Progenitor cell of endocrine pancreas (in vitro differentiated cells): ENCODE results near the gene DNAJC22. TPM values are rescaled to one million over a fixed set of nuclear protein-coding genes. Genes with fewer than 3 reads are reported as not detected.

Experiments
- DNase-seq: peaks from one replicate; pipeline ENCODE4 v3.0.0; 2021; ENCODE audit warnings: low spot score; ENCODE audit not compliant: unreplicated experiment
- H3K27ac Mint-ChIP-seq: 2 replicates; pipeline ENCODE4 v1.8.0; 2021; ENCODE audit warnings: mild to moderate bottlenecking, moderate library complexity, mixed read lengths
- H3K27me3 Mint-ChIP-seq: 2 replicates; pipeline ENCODE4 v1.8.0; 2021; ENCODE audit warnings: mixed read lengths
- H3K36me3 Mint-ChIP-seq: 2 replicates; pipeline ENCODE4 v1.8.0; 2022; ENCODE audit warnings: mixed read lengths; ENCODE audit not compliant: insufficient read depth
- H3K4me1 Mint-ChIP-seq: 2 replicates; pipeline ENCODE4 v1.8.0; 2021; ENCODE audit warnings: low read depth, mixed read lengths
- H3K4me3 Mint-ChIP-seq: 2 replicates; pipeline ENCODE4 v1.8.0; 2021; ENCODE audit warnings: low read depth, mild to moderate bottlenecking, moderate library complexity, mixed read lengths
- H3K9me3 Mint-ChIP-seq: 2 replicates; pipeline ENCODE4 v1.8.0; 2021; ENCODE audit warnings: low read depth, mixed read lengths
- CTCF ChIP-seq: fragments of 200-600 bp; sonication (generic); IDR thresholded peaks from one replicate; pipeline ENCODE4 v1.5.0; 2021; ENCODE audit warnings: antibody characterized with exemption, mild to moderate bottlenecking; ENCODE audit not compliant: unreplicated experiment
- total RNA-seq: library from RNA; stranded (reverse); gene quantifications from 2 replicates; pipeline ENCODE4 v1.2.1, GENCODE V29; 2021

Gene DNAJC22
- total RNA-seq, 1 donor from 2014 or later: 38.7 TPM

GRCh38 chr12:49335955-49336644, 10.6 kb upstream of the DNAJC22 start:
- TF ChIP-seq CTCF: no peak
- H3K27me3 Mint-ChIP-seq: peaks cover 66% of the 10 kb centered on the region
- no peak overlapping the region for H3K27ac Mint-ChIP-seq
- H3K4me3 Mint-ChIP-seq: no peak overlapping the region
- no peaks in the 10 kb centered on the region for H3K9me3 Mint-ChIP-seq
- H3K36me3 Mint-ChIP-seq: peaks cover 3% of the 10 kb centered on the region
- DNase-seq: no peak
- peaks cover 12% of the 10 kb centered on the region for H3K4me1 Mint-ChIP-seq

- peaks cover 1% of the 10 kb centered on the region for H3K36me3 Mint-ChIP-seq
- no peak within 1 kb of the TSS for H3K27ac Mint-ChIP-seq
- peaks cover 10% of the 10 kb centered on the region for H3K4me1 Mint-ChIP-seq
- H3K9me3 Mint-ChIP-seq: no peaks in the 10 kb centered on the region
- peak within 1 kb of the TSS; percentile 59 for H3K4me3 Mint-ChIP-seq
- peak; percentile 99 for TF ChIP-seq CTCF
- DNase-seq: peak; percentile 95
- peaks cover 72% of the 10 kb centered on the region for H3K27me3 Mint-ChIP-seq
Observed at GRCh38 chr12:49336645-49337584, 9.8 kb upstream of the DNAJC22 start, which contains the start of gene C1QL4. TSS of gene C1QL4 (minus strand) at chr12:49337188. CDS start at chr12:49336477, 711 bp downstream.

GRCh38 chr12:49338830-49339463, 7.7 kb upstream of the DNAJC22 start:
- Mint-ChIP-seq H3K4me1 (peaks cover 16% of the 10 kb centered on the region), H3K36me3 (no peaks in the 10 kb centered on the region), H3K9me3 (no peaks in the 10 kb centered on the region), H3K27me3 (peaks cover 76% of the 10 kb centered on the region), H3K4me3 (no peak overlapping the region), H3K27ac (no peak overlapping the region)
- no peak for TF ChIP-seq CTCF
- DNase-seq: no peak

GRCh38 chr12:49339464-49339861, 7.2 kb upstream of the DNAJC22 start:
- no peak overlapping the region for H3K4me3 Mint-ChIP-seq
- DNase-seq: no peak
- peaks cover 16% of the 10 kb centered on the region for H3K4me1 Mint-ChIP-seq
- H3K27ac Mint-ChIP-seq: no peak overlapping the region
- H3K27me3 Mint-ChIP-seq: peaks cover 74% of the 10 kb centered on the region
- no peaks in the 10 kb centered on the region for H3K36me3 Mint-ChIP-seq
- no peak for TF ChIP-seq CTCF
- no peaks in the 10 kb centered on the region for H3K9me3 Mint-ChIP-seq
